Suprapubic skin (tissue), 4 donors: ENCODE data around the gene PEAR1. TPM values are rescaled to one million over a fixed set of nuclear protein-coding genes. Genes with fewer than 3 reads are reported as not detected.

Experiments
- DNase-seq, 2 donors: peaks; one replicate each; pipeline ENCODE4 v3.0.0-alpha.2; 2019; ENCODE audit warnings: low spot score in 2 of 2
- H3K27ac ChIP-seq: fragments of 200-600 bp; sonication (generic); one replicate; pipeline ENCODE4 v1.5.1; 2019
- H3K27me3 ChIP-seq: fragments of 200-600 bp; sonication (generic); one replicate; pipeline ENCODE4 v1.5.1; 2019
- H3K36me3 ChIP-seq: fragments of 200-600 bp; sonication (generic); one replicate; pipeline ENCODE4 v1.5.1; 2019
- H3K4me1 ChIP-seq: fragments of 200-600 bp; sonication (generic); one replicate; pipeline ENCODE4 v1.5.1; 2019
- H3K4me3 ChIP-seq: fragments of 200-600 bp; sonication (generic); one replicate; pipeline ENCODE4 v1.5.1; 2019; ENCODE audit warnings: mild to moderate bottlenecking
- H3K9me3 ChIP-seq: fragments of 200-600 bp; sonication (generic); one replicate; pipeline ENCODE4 v1.5.1; 2019
- EP300 ChIP-seq: sonication (generic); formaldehyde crosslinking; IDR thresholded peaks from one replicate; pipeline ENCODE4 v1.6.1; 2017; ENCODE audit warnings: antibody characterized with exemption
- POLR2A ChIP-seq, 2 donors: fragments of 450-650 bp; IDR thresholded peaks; one replicate each; pipeline ENCODE4 v1.6.1; 2017; ENCODE audit warnings: antibody characterized with exemption in 2 of 2, mild to moderate bottlenecking in 2 of 2, moderate library complexity in 2 of 2
- POLR2AphosphoS5 ChIP-seq, 3 donors: sonication (generic); formaldehyde crosslinking; IDR thresholded peaks; one replicate each; pipeline ENCODE4 v1.6.1; 2017; ENCODE audit warnings: antibody characterized with exemption in 3 of 3
- WGBS: methylation state at CpG from one replicate; pipeline ENCODE4 v1.1.5; 2018; 5-methylcytosine and 5-hydroxymethylcytosine counted together
- total RNA-seq, 4 donors: library from RNA; depleted of rRNA; stranded (reverse); fragments of >200 nt; gene quantifications; one replicate each; pipeline ENCODE4 v1.1.0, GENCODE V29; 2016
- TF ChIP-seq, protein P1 (sequence below), 2 donors: fragments of 200-600 bp in 1 of 2; fragments of 450-650 bp in 1 of 2; sonication (generic) in 1 of 2; IDR thresholded peaks; one replicate each; pipeline ENCODE4 v1.5.1; 2016 to 2019; ENCODE audit warnings: antibody characterized with exemption in 2 of 2, mild to moderate bottlenecking in 1 of 2, moderate library complexity in 1 of 2

The PEAR1 gene
- total RNA-seq, 4 donors from 2014 or later = 2.4 to 5.7 (median 3.8) TPM

- H3K36me3 ChIP-seq = no peaks in the 10 kb centered on the region
- H3K9me3 ChIP-seq = no peaks in the 10 kb centered on the region
- whole genome bisulfite sequencing = 96% methylated on average over 18 of the region's 18 CpGs
- H3K4me3 ChIP-seq = no peak overlapping the region
- TF ChIP-seq POLR2AphosphoS5 (IDR thresholded peaks at IDR 0.05) = no peak
- TF ChIP-seq POLR2A (IDR thresholded peaks at IDR 0.05) = no peak
- no peak for TF ChIP-seq EP300
- TF ChIP-seq, protein P1, sequence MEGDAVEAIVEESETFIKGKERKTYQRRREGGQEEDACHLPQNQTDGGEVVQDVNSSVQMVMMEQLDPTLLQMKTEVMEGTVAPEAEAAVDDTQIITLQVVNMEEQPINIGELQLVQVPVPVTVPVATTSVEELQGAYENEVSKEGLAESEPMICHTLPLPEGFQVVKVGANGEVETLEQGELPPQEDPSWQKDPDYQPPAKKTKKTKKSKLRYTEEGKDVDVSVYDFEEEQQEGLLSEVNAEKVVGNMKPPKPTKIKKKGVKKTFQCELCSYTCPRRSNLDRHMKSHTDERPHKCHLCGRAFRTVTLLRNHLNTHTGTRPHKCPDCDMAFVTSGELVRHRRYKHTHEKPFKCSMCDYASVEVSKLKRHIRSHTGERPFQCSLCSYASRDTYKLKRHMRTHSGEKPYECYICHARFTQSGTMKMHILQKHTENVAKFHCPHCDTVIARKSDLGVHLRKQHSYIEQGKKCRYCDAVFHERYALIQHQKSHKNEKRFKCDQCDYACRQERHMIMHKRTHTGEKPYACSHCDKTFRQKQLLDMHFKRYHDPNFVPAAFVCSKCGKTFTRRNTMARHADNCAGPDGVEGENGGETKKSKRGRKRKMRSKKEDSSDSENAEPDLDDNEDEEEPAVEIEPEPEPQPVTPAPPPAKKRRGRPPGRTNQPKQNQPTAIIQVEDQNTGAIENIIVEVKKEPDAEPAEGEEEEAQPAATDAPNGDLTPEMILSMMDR (IDR thresholded peaks at IDR 0.05) = no peak
- no peak overlapping the region for H3K27ac ChIP-seq
- H3K4me1 ChIP-seq = no peaks in the 10 kb centered on the region
- no peak for DNase-seq
- H3K27me3 ChIP-seq = peaks cover 20% of the 10 kb centered on the region
These were observed 19.9 kb upstream of the PEAR1 start for GRCh38 chr1:156873659-156874058.

GRCh38 chr1:156874142-156874541 lies 19.4 kb upstream of the PEAR1 start:
- H3K36me3 ChIP-seq = no peaks in the 10 kb centered on the region
- no peak overlapping the region for H3K4me3 ChIP-seq
- H3K9me3 ChIP-seq = no peaks in the 10 kb centered on the region
- no peak overlapping the region for H3K27ac ChIP-seq
- WGBS = 88% methylated on average over 5 of the region's 5 CpGs
- H3K4me1 ChIP-seq = no peaks in the 10 kb centered on the region
- DNase-seq = no peak
- TF ChIP-seq POLR2A (IDR thresholded peaks at IDR 0.05) (no peak), EP300 (no peak), POLR2AphosphoS5 (IDR thresholded peaks at IDR 0.05) (no peak)
- TF ChIP-seq, protein P1 (IDR thresholded peaks at IDR 0.05) = no peak
- peaks cover 24% of the 10 kb centered on the region for H3K27me3 ChIP-seq

GRCh38 chr1:156874572-156875340 lies 18.8 kb upstream of the PEAR1 start:
- DNase-seq = no peak
- WGBS = 80% methylated on average over 13 of the region's 16 CpGs
- H3K36me3 ChIP-seq = no peaks in the 10 kb centered on the region
- no peaks in the 10 kb centered on the region for H3K9me3 ChIP-seq
- no peak overlapping the region for H3K4me3 ChIP-seq
- H3K27me3 ChIP-seq = peaks cover 29% of the 10 kb centered on the region
- H3K4me1 ChIP-seq = no peaks in the 10 kb centered on the region
- TF ChIP-seq EP300 = no peak
- TF ChIP-seq POLR2AphosphoS5 (IDR thresholded peaks at IDR 0.05) = no peak
- TF ChIP-seq, protein P1 (IDR thresholded peaks at IDR 0.05) = no peak
- no peak for TF ChIP-seq POLR2A (IDR thresholded peaks at IDR 0.05)
- H3K27ac ChIP-seq = no peak overlapping the region

DNA sequence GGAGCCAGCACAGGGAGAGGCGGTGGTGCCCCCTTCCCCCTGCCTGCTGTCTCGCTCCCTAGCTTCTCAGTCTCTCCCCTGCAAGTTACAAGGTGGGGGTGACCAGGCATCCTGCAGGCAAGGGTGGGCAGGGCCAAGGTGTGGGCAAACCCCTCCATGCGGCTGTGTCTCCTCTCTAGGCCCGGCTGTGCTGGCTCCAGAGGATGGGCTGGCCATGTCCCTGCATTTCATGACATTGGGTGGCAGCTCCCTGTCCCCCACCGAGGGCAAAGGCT lies 18.2 kb upstream of the PEAR1 start:
- 70% methylated on average over 2 of the region's 5 CpGs for WGBS
- no peak for DNase-seq
- H3K36me3 ChIP-seq = no peaks in the 10 kb centered on the region
- H3K4me3 ChIP-seq = no peak overlapping the region
- H3K9me3 ChIP-seq = no peaks in the 10 kb centered on the region
- no peak overlapping the region for H3K27ac ChIP-seq
- peaks cover 32% of the 10 kb centered on the region for H3K27me3 ChIP-seq
- no peaks in the 10 kb centered on the region for H3K4me1 ChIP-seq
- TF ChIP-seq POLR2A (IDR thresholded peaks at IDR 0.05) (no peak), POLR2AphosphoS5 (IDR thresholded peaks at IDR 0.05) (no peak), EP300 (no peak)
- TF ChIP-seq, protein P1 (IDR thresholded peaks at IDR 0.05) = no peak

DNA sequence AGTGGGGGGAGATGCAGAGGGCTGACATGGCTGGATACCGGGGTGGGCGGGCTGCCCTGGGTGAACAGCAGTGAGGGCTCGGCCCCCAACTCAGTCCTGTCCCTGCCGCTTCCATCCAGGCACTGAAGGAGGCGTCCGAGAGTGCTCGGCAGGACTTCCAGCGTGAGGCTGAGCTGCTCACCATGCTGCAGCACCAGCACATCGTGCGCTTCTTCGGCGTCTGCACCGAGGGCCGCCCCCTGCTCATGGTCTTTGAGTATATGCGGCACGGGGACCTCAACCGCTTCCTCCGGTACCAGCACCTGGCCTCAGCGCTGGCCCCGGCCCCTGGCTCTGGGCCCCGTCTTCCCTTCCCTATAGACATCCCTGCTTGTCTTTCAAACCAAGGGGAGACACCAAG lies 17.2 kb upstream of the PEAR1 start:
- H3K4me1 ChIP-seq = no peaks in the 10 kb centered on the region
- TF ChIP-seq, protein P1 (IDR thresholded peaks at IDR 0.05) = no peak
- TF ChIP-seq EP300 = no peak
- no peak for TF ChIP-seq POLR2AphosphoS5 (IDR thresholded peaks at IDR 0.05)
- TF ChIP-seq POLR2A (IDR thresholded peaks at IDR 0.05) = no peak
- H3K36me3 ChIP-seq = no peaks in the 10 kb centered on the region
- no peak for DNase-seq
- H3K27ac ChIP-seq = no peak overlapping the region
- H3K27me3 ChIP-seq = peaks cover 36% of the 10 kb centered on the region
- H3K9me3 ChIP-seq = no peaks in the 10 kb centered on the region
- no peak overlapping the region for H3K4me3 ChIP-seq
- 39% methylated on average over 13 of the region's 21 CpGs for WGBS
